Tibial artery (tissue), 4 donors: Measurements from ENCODE around the gene LIN9.
A peak's percentile ranks its signal among the peaks of the same experiment; 100 is the strongest.
"Not testable (repeated sequence)": the region's sequence is repeated elsewhere in the genome, so short reads cannot be mapped to it uniquely, and the experiment has no call there.

ENCODE experiments used
- DNase-seq, 2 donors: peaks; one replicate each; pipeline ENCODE4 v3.0.0-alpha.2; 2019
- H3K27ac ChIP-seq, 2 donors: fragments of 200-600 bp; sonication (generic) in 1 of 2; 1 replicate in 1 of 2; 2 replicates in 1 of 2; pipeline ENCODE4 v1.5.1; 2018 to 2019; ENCODE audit warnings: mild to moderate bottlenecking in 1 of 2
- H3K27me3 ChIP-seq, 2 donors: fragments of 200-600 bp; sonication (generic) in 1 of 2; one replicate each; pipeline versions ENCODE4 v1.5.1 to v1.6.0; 2016 to 2019
- H3K36me3 ChIP-seq, 3 donors: fragments of 200-600 bp; sonication (generic) in 2 of 3; one replicate each; pipeline ENCODE4 v1.5.1; 2016 to 2019; ENCODE audit warnings: mild to moderate bottlenecking in 2 of 3
- H3K4me1 ChIP-seq, 4 donors: fragments of 200-600 bp; sonication (generic) in 2 of 4; 1 replicate in 3 of 4; 2 replicates in 1 of 4; pipeline ENCODE4 v1.5.1; 2016 to 2019
- H3K4me3 ChIP-seq, 2 donors: fragments of 200-600 bp; sonication (generic) in 1 of 2; 1 replicate in 1 of 2; 2 replicates in 1 of 2; pipeline ENCODE4 v1.5.1; 2018 to 2019; ENCODE audit warnings: mild to moderate bottlenecking in 2 of 2
- H3K9me3 ChIP-seq, 3 donors: fragments of 200-600 bp; sonication (generic) in 1 of 3; one replicate each; pipeline ENCODE4 v1.5.1; 2016 to 2019
- CTCF ChIP-seq, 2 experiments: fragments of 200-600 bp in 1 of 2; fragments of 450-650 bp in 1 of 2; IDR thresholded peaks; one replicate each; pipeline ENCODE4 v1.5.1; 2017 to 2019; ENCODE audit warnings: antibody characterized with exemption in 2 of 2, mild to moderate bottlenecking in 1 of 2, moderate library complexity in 1 of 2
- intact Hi-C: fragments of 100-400 bp; cut with DNase I; formaldehyde crosslinking; loops from one replicate; pipeline ENCODE4 v1.15.0; 2023; ENCODE audit warnings: low total_unique reads

Gene LIN9

GRCh38 chr1:226203240-226203639 is 105.7 kb downstream of the LIN9 start:
- DNase-seq = no peak
- TF ChIP-seq CTCF (IDR thresholded peaks at IDR 0.05) = no peak
- intact Hi-C loops = no loop called here
- H3K27me3 ChIP-seq = peaks cover 0 to 9% of the 10 kb centered on the region in 2 donors
- no peaks in the 10 kb centered on the region for H3K4me1 ChIP-seq
- H3K36me3 ChIP-seq = no peaks in the 10 kb centered on the region
- no peak overlapping the region for H3K27ac ChIP-seq
- no peak overlapping the region for H3K4me3 ChIP-seq
- no peaks in the 10 kb centered on the region for H3K9me3 ChIP-seq

DNA sequence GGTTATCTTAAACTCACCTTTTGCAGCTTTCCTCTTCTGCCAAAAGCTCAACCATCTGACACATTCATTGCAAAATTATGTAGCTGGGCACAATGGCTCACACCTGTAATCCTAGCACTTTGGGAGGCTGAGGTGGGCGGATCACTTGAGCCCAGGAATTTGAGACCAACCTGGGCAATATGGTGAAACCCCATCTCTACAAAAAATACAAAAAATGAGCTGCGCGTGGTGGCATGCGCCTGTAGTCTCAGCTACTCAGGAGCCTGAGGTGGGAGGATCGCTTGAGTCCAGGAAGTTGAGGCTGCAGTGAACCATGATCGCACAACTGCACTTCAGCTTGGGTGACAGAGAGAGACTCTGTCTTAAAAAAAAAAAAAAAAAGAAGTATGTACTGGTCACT is 106.3 kb downstream of the LIN9 start:
- H3K27ac ChIP-seq, H3K4me3 ChIP-seq, H3K9me3 ChIP-seq, H3K4me1 ChIP-seq, intact Hi-C loops, H3K36me3 ChIP-seq: not testable (repeated sequence)
- peak in 1 of 2 donors; percentile 29 for DNase-seq
- peaks cover 0 to 10% of the 10 kb centered on the region in 2 donors for H3K27me3 ChIP-seq

GRCh38 chr1:226202246-226202645 is 106.7 kb downstream of the LIN9 start:
- intact Hi-C loops = no loop called here
- Histone ChIP-seq H3K36me3 (no peaks in the 10 kb centered on the region), H3K4me3 (no peak overlapping the region), H3K9me3 (no peaks in the 10 kb centered on the region), H3K27me3 (peaks cover 0 to 13% of the 10 kb centered on the region in 2 donors), H3K27ac (no peak overlapping the region), H3K4me1 (no peaks in the 10 kb centered on the region)
- TF ChIP-seq CTCF (IDR thresholded peaks at IDR 0.05) = no peak
- DNase-seq = no peak

DNA sequence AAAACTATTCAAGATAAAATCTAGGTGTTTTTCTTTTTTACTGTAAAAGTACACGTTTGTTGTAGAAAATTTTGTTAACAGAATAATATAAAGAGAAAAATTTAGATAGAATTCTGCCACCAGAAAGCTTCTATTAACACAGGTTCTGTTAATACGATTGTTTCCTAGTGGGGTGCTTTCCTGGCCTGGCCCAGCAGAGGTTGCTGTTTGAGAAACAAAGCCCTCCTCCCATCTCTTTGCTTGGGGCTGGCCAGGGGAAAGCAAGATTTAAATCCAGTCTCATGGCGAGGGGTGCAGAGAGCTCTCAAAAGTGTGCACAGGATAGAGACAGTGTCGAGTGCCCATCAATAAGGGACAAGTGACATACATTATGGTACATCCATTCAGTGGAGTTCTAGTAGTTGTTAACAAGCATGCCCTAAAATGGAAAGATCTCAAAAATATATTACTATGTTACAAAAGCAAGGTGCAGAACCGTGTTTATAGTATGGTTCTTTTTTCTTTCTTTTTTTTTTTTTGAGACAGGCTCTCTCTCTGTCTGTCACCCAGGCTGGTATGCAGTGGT is 107.9 kb downstream of the LIN9 start:
- H3K36me3 ChIP-seq = no peaks in the 10 kb centered on the region
- H3K27me3 ChIP-seq = peaks cover 0 to 13% of the 10 kb centered on the region in 2 donors
- no peaks in the 10 kb centered on the region for H3K9me3 ChIP-seq
- TF ChIP-seq CTCF (IDR thresholded peaks at IDR 0.05) = no peak
- intact Hi-C loops = no loop called here
- H3K4me3 ChIP-seq = no peak overlapping the region
- no peaks in the 10 kb centered on the region for H3K4me1 ChIP-seq
- no peak overlapping the region for H3K27ac ChIP-seq
- no peak for DNase-seq

- Histone ChIP-seq H3K36me3 (no peaks in the 10 kb centered on the region), H3K27me3 (peaks cover 0 to 13% of the 10 kb centered on the region in 2 donors)
- intact Hi-C loops = no loop called here
These were observed 109.0 kb downstream of the LIN9 start for GRCh38 chr1:226199971-226200370.

GRCh38 chr1:226195144-226195543 is 113.8 kb downstream of the LIN9 start:
- peaks cover 0 to 8% of the 10 kb centered on the region in 2 donors for H3K27me3 ChIP-seq
- H3K9me3 ChIP-seq = no peaks in the 10 kb centered on the region
- intact Hi-C loops = no loop called here
- TF ChIP-seq CTCF (IDR thresholded peaks at IDR 0.05) = no peak
- no peaks in the 10 kb centered on the region for H3K36me3 ChIP-seq
- no peak for DNase-seq
- no peak overlapping the region for H3K27ac ChIP-seq
- no peaks in the 10 kb centered on the region for H3K4me1 ChIP-seq
- no peak overlapping the region for H3K4me3 ChIP-seq

More at GRCh38 chr1:226199971-226200370, 109.0 kb downstream of the LIN9 start:
- Histone ChIP-seq H3K4me3 (no peak overlapping the region), H3K27ac (no peak overlapping the region), H3K4me1 (no peaks in the 10 kb centered on the region), H3K9me3 (no peaks in the 10 kb centered on the region)
- no peak for DNase-seq
- TF ChIP-seq CTCF (IDR thresholded peaks at IDR 0.05) = no peak
